ENCODE measurements around the gene WBP2.

- TF ChIP-seq CTCF (IDR thresholded peaks at IDR 0.05; ENCODE audit: low read length): no peak
- TF ChIP-seq EZH2 (optimal IDR thresholded peaks at IDR 0.05; ENCODE audit: low read depth, low read length): no peak
- TF ChIP-seq EZH2phosphoT487 (IDR thresholded peaks at IDR 0.05; ENCODE audit: low read length): no peak
Observed at GRCh38 chr17:75849724-75850123, 5.4 kb downstream of the WBP2 start.

Data from MM.1S (cell line).